OCI-LY7 (cell line): ENCODE measurements around the gene TRIM27.

Source experiments
- CTCF ChIP-seq: fragments of 200-600 bp; sonication (generic); conservative IDR thresholded peaks from 2 replicates; pipeline ENCODE4 v1.5.1; 2014; ENCODE audit warnings: mild to moderate bottlenecking, antibody characterized with exemption, low read length, moderate library complexity, mixed read lengths
- EZH2phosphoT487 ChIP-seq: fragments of 200-600 bp; sonication (generic); IDR thresholded peaks from 2 replicates; pipeline ENCODE4 v1.6.1; 2018; ENCODE audit warnings: low read depth, borderline replicate concordance, mild to moderate bottlenecking, mixed run types, antibody characterized with exemption, low read length, moderate library complexity, mixed read lengths

- TF ChIP-seq CTCF (no peak), EZH2phosphoT487 (no peak)
These were observed 52.2 kb downstream of the TRIM27 start for GRCh38 chr6:28871335-28872156.
